Kidney (tissue), 14 donors: ENCODE data around the gene RPL36AL. TPM values are rescaled to one million over a fixed set of nuclear protein-coding genes. Genes with fewer than 3 reads are reported as not detected.
"Not testable (repeated sequence)": the region's sequence is repeated elsewhere in the genome, so short reads cannot be mapped to it uniquely, and the experiment has no call there.

Experiments used
- DNase-seq, 5 donors: peaks; one replicate each; pipeline ENCODE4 v3.0.0-alpha.2; 2013 to 2020
- FAIRE-seq: peaks from 2 replicates; lab custom pipeline; 2012; peaks lifted over from hg19 to GRCh38; lab: Jason Lieb, UNC
- H3K27ac ChIP-seq, 2 donors: one replicate each; pipeline ENCODE4 v1.7.0; 2013; ENCODE audit warnings: low read depth in 2 of 2, low read length in 2 of 2, inconsistent platforms in 1 of 2
- H3K27me3 ChIP-seq: one replicate; pipeline ENCODE4 v1.7.1; 2013; ENCODE audit warnings: low read length, inconsistent platforms; ENCODE audit not compliant: control insufficient read depth, insufficient read depth
- H3K36me3 ChIP-seq, 3 donors: one replicate each; pipeline versions ENCODE4 v1.7.0 to v1.7.1; 2013; ENCODE audit warnings: low read length in 3 of 3, control low read depth in 1 of 3, inconsistent platforms in 1 of 3; ENCODE audit not compliant: insufficient read depth in 3 of 3, control insufficient read depth in 2 of 3
- H3K4me1 ChIP-seq, 3 donors: one replicate each; pipeline versions ENCODE4 v1.7.0 to v1.7.1; 2013; ENCODE audit warnings: low read length in 3 of 3, inconsistent platforms in 1 of 3, low read depth in 1 of 3; ENCODE audit not compliant: control insufficient read depth in 2 of 3, insufficient read depth in 2 of 3
- H3K4me3 ChIP-seq, 3 donors: one replicate each; pipeline versions ENCODE4 v1.7.0 to v1.8.1; 2013; ENCODE audit warnings: low read length in 3 of 3, control low read depth in 1 of 3, inconsistent platforms in 1 of 3
- H3K9ac ChIP-seq, 3 donors: one replicate each; pipeline versions ENCODE4 v1.7.0 to v1.7.1; 2013; ENCODE audit warnings: low read length in 3 of 3, control low read depth in 1 of 3, inconsistent platforms in 1 of 3
- H3K9me3 ChIP-seq, 3 donors: one replicate each; pipeline versions ENCODE4 v1.7.0 to v1.7.1; 2013; ENCODE audit warnings: low read length in 3 of 3, control low read depth in 1 of 3, inconsistent platforms in 1 of 3; ENCODE audit not compliant: control insufficient read depth in 2 of 3, insufficient read depth in 1 of 3
- intact Hi-C: fragments of 100-400 bp; cut with DNase I; formaldehyde crosslinking; loops from one replicate; pipeline ENCODE4 v1.11.1; 2022
- polyA plus RNA-seq: library from polyadenylated mRNA; stranded (reverse); fragments of 350-450 nt; fragmentation: Illumina TruSeq; extraction: RNeasy Lipid Tissue Mini Kit (QIAGEN cat#74804); gene quantifications from one replicate; pipeline ENCODE4 v1.2.3, GENCODE V29; 2014; ENCODE audit warnings: low read depth, low replicate concordance; ENCODE audit not compliant: insufficient read depth
- total RNA-seq: library from RNA; stranded (reverse); fragmentation: NEBNext Ultra II Directional; extraction: Animal tissue kit (Norgen Biotek cat#: 25700); gene quantifications from one replicate; pipeline ENCODE4 v1.2.1, GENCODE V29; 2021
- TF ChIP-seq, protein P1 (sequence below): IDR thresholded peaks from 3 replicates; pipeline ENCODE4 v1.5.1; 2012; ENCODE audit warnings: mild to moderate bottlenecking, moderate library complexity, borderline replicate concordance; ENCODE audit not compliant: insufficient read depth; ENCODE audit errors: extremely low read depth
- donor health status: control.
- donor health status: control.
- donor health status: control.
- donor health status: control.
- donor health status: control.
- donor health status: DM: yes; HTN: yes; CAD: no.
- donor health status: Normal renal cell carcinoma (clear cell type).

RPL36AL gene
- total and polyA plus RNA-seq, 2 donors from 2014 or later, result 157 to 455 TPM

DNA sequence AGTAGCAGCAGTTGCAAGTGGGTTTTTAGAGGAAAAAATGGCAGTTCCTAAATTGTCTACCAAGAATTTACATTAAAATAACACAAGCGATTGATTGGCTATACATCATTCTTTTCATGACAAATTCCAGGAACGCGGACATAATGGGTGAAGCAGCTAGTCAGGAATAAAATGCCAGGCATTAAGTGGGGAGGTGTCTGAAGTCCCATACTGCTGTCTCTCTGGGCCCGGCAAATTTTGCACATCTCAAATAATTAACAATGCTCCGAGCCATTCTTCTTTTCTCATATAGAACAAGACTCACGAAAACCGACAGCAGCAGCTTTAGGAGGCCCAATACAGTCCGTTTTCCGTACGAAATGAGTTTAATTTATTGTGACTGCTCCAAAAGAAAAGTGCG, 696 bp downstream of the RPL36AL start:
- H3K4me1 ChIP-seq, result peaks cover 0 to 9% (median 6%) of the 10 kb centered on the region in 3 donors
- DNase-seq (peak in 1 of 5 donors; percentile 34), FAIRE-seq (no peak)
- H3K9me3 ChIP-seq, result no peaks in the 10 kb centered on the region
- TF ChIP-seq, protein P1, sequence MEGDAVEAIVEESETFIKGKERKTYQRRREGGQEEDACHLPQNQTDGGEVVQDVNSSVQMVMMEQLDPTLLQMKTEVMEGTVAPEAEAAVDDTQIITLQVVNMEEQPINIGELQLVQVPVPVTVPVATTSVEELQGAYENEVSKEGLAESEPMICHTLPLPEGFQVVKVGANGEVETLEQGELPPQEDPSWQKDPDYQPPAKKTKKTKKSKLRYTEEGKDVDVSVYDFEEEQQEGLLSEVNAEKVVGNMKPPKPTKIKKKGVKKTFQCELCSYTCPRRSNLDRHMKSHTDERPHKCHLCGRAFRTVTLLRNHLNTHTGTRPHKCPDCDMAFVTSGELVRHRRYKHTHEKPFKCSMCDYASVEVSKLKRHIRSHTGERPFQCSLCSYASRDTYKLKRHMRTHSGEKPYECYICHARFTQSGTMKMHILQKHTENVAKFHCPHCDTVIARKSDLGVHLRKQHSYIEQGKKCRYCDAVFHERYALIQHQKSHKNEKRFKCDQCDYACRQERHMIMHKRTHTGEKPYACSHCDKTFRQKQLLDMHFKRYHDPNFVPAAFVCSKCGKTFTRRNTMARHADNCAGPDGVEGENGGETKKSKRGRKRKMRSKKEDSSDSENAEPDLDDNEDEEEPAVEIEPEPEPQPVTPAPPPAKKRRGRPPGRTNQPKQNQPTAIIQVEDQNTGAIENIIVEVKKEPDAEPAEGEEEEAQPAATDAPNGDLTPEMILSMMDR, result no peak
- H3K4me3 ChIP-seq, result peak overlapping the region; percentile 79 to 99 (median 80)
- intact Hi-C loops, result no loop called here
- H3K36me3 ChIP-seq, result peaks cover 0 to 5% (median 2%) of the 10 kb centered on the region in 3 donors
- H3K27ac ChIP-seq, result peak overlapping the region; percentile 70 to 96
- H3K9ac ChIP-seq, result peak overlapping the region; percentile 34 to 98 (median 67)
- H3K27me3 ChIP-seq, result no peaks in the 10 kb centered on the region

DNA sequence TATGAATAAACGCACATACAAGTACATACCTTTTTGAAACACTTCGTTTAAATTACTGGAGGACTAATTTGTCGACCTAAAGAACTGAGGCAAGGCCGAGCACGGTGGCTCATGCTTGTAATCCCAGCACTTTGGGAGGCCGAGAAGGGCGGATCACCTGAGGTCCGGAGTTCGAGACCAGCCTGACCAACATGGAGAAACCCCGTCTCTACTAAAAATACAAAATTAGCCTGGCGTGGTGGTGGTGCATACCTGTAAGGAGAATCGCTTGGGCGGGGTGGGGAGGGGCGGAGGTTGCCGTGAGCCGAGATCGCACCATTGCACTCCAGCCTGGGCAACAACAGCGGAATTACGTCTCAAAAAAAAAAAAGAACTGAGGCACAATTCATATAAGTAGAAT, 1.2 kb downstream of the RPL36AL start:
- H3K9me3 ChIP-seq, H3K36me3 ChIP-seq, FAIRE-seq, H3K27me3 ChIP-seq, intact Hi-C loops, H3K27ac ChIP-seq, H3K4me1 ChIP-seq: not testable (repeated sequence)
- peak overlapping the region; percentile 79 to 99 (median 80) for H3K4me3 ChIP-seq
- peak in 1 of 5 donors; percentile 46 for DNase-seq
- peak overlapping the region in 2 of 3 donors; percentile 34 to 98 for H3K9ac ChIP-seq

DNA sequence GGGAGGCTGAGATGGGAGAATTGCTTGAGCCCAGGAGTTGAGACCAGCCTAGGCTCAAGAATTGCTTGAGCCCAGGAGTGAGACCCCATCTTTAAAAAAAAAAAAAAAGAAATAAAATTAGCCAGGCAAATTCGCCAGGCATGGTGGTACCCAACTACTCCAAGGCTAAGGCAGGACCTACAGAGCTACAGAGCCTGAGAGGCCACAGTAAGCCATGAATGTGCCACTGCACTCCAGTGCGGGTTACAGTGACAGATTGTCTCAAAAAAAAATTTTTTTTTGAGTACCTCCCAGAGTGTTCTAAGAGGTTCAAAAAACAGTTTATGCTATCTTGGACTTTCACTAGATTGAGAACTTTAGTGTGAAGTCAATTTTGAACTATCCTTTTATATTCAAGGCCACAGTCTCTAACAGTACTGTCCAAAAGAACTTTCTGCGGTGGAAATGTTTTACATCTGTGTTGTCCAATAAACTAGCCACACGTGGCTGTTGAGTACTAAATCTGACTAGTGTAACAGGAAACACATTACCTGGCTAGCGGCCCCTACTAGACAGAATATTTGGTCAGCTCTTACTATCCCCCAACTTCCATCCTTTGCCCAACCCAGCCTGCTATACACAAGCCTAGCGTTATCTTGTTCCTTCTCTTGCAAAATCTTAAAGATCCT, 2.4 kb downstream of the RPL36AL start:
- Histone ChIP-seq H3K4me3 (no peak overlapping the region), H3K9ac (no peak overlapping the region), H3K27ac (no peak overlapping the region), H3K36me3 (peaks cover 0 to 5% (median 2%) of the 10 kb centered on the region in 3 donors), H3K27me3 (no peaks in the 10 kb centered on the region), H3K4me1 (peaks cover 0 to 9% (median 6%) of the 10 kb centered on the region in 3 donors), H3K9me3 (no peaks in the 10 kb centered on the region)
- intact Hi-C loops, result no loop called here
- TF ChIP-seq, protein P1, result no peak
- DNase-seq (no peak), FAIRE-seq (no peak)

DNA sequence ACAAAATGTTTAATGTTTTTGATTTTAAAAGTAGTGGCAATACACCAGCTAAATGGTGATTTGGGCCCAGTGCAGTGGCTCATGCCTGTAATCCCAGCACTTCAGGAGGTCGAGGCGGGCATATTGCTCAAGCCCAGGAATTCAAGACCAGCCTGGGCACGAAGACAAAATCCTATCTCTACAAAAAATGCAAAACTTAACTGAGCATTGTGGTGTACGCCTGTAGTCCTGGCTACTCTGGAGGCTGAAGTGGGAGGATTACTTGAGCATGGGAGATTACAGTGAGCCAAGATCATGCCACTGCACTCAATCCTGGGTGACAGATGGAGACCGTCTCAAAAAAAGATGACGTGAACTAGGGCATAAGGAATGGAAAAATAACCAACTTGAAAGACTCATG, 4.7 kb downstream of the RPL36AL start:
- H3K4me3 ChIP-seq, result no peak overlapping the region
- H3K4me1 ChIP-seq, result peaks cover 0 to 4% (median 0%) of the 10 kb centered on the region in 3 donors
- peaks cover 0 to 5% (median 2%) of the 10 kb centered on the region in 3 donors for H3K36me3 ChIP-seq
- TF ChIP-seq, protein P1, result no peak
- no peaks in the 10 kb centered on the region for H3K27me3 ChIP-seq
- FAIRE-seq (no peak), DNase-seq (no peak)
- no peak overlapping the region for H3K9ac ChIP-seq
- intact Hi-C loops, result no loop called here
- no peak overlapping the region for H3K27ac ChIP-seq
- no peaks in the 10 kb centered on the region for H3K9me3 ChIP-seq
